Pons (tissue), 1 donor: ENCODE measurements around the gene AHI1.
"Not testable (repeated sequence)": the region's sequence is repeated elsewhere in the genome, so short reads cannot be mapped to it uniquely, and the experiment has no call there.

Experiments
- DNase-seq: peaks from one replicate; pipeline ENCODE4 v3.0.0-alpha.2; 2016; ENCODE audit warnings: low spot score

Gene AHI1

GRCh38 chr6:135261872-135262725 lies 235.4 kb downstream of the AHI1 start:
- DNase-seq = no peak

DNA sequence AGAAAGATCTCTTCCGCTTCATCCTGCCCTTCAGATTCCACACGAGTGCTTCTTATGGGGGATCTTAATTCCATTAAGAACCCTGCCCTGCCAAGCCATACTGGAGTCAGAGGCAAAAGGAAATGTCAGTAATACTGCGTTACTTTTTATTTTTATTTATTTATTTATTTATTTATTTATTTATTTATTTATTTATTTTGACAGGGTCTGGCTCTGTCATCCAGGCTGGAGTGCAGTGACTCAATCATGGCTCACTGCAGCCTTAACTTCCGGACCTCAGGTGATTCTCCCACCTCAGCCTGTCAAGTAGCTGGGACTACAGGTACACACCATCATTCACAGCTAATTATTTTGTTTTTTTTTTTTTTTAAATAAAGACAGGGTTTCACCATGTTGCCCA lies 236.9 kb downstream of the AHI1 start:
- DNase-seq = no peak

DNA sequence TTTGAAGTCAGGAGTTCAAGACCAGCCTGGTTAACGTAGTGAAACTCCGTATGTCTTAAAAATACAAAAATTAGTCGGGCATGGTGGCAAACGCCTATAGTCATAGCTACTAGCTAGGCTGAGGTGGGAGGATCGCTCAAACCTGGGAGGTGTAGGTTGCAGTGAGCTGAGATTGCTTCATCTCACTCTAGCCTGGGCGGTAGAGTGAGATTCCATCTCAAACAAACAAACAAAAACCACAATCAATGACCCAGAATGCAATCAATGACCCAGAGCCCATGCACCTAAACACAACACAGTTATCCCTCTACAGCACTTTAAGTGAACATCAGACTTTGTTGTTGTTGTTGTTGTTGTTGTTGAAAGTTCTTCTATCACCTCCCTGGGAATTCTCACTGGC lies 238.6 kb downstream of the AHI1 start:
- DNase-seq = no peak

GRCh38 chr6:135257631-135258405 lies 239.7 kb downstream of the AHI1 start:
- DNase-seq = no peak

- DNase-seq = no peak
Observed at GRCh38 chr6:135256866-135257265, 240.7 kb downstream of the AHI1 start.

GRCh38 chr6:135254471-135254870 lies 243.1 kb downstream of the AHI1 start:
- no peak for DNase-seq

- peak; percentile 61 for DNase-seq
Observed at GRCh38 chr6:135251498-135252441, 245.8 kb downstream of the AHI1 start.

DNA sequence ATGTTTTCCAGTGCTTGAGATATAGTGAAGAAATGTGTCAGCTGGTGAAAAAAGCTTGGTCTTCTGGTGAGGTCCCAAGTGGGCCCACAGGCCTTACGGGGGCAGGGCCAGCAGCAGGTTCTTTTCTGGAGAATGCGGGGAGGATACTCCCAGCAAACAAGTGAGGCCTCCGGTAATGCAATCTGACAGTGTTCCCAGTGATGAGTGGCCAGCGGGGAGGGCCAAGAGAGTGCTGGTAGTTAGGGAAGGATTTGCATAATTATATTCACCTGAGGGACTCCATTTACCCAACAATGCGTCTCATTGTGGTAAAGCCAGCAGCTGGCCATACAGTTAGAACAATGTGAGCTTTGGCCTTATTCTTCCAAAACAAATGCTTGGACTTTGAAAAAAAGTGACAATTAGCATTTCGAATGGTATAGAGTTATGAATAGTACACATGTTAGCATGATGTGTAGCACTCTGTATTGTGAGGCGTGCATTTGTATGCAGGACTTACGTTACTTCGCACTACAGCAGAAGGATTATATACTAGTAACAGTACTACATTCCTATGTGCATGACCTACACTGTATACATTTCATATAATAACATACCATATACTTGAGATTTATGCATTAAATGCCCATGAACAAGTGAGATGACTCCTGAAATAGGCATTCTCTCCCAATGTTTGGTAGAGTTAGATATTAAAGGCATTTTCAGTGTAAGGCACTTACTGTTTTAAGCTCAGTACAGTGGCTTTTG lies 246.6 kb downstream of the AHI1 start:
- DNase-seq = peak; percentile 56

GRCh38 chr6:135250234-135250633 lies 247.3 kb downstream of the AHI1 start:
- DNase-seq = no peak

DNA sequence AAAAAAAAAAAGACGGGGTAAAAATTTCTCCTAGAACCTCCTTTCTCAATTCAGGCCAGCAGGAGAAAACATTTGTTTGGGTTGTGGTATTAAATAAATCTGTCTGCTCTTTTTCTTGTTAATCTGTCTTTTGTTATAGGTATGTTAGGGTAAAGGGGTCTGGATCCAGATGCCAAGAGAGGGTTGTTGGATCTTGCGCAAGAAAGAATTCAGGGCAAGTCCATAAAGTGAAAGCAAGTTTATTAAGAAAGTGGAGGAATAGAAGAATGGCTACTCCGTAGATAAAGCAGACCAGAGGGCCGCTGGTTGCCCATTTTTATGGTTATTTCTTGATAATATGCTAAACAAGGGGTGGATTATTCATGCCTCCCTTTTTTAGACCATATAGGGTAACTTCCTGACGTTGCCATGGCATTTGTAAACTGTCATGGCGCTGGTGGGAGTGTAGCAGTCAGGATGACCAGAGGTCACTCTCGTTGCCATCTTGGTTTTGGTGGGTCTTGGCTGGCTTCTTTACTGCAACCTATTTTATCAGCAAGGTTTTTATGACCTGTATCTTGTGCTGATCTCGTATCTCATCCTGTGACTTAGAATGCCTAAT lies 251.0 kb downstream of the AHI1 start:
- DNase-seq = not testable (repeated sequence)

DNA sequence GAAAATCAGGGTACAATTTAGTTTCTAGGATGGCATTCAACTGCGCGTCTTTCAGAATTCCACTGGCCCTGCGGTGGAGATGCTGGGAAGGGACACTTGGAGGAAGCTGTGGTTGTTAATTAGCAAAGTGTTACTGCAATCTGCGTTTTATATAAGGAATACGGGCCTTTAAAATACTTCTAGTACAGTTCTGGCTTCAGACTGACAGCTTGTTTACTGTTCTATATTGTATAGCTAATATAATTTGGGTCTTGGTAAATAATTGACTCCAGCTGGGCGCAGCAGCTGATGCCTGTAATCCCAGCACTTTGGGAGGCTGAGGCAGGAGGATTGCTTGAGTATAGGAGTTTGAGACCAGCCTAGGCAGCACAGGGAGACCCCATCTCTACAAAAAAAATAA lies 252.7 kb downstream of the AHI1 start:
- no peak for DNase-seq

DNA sequence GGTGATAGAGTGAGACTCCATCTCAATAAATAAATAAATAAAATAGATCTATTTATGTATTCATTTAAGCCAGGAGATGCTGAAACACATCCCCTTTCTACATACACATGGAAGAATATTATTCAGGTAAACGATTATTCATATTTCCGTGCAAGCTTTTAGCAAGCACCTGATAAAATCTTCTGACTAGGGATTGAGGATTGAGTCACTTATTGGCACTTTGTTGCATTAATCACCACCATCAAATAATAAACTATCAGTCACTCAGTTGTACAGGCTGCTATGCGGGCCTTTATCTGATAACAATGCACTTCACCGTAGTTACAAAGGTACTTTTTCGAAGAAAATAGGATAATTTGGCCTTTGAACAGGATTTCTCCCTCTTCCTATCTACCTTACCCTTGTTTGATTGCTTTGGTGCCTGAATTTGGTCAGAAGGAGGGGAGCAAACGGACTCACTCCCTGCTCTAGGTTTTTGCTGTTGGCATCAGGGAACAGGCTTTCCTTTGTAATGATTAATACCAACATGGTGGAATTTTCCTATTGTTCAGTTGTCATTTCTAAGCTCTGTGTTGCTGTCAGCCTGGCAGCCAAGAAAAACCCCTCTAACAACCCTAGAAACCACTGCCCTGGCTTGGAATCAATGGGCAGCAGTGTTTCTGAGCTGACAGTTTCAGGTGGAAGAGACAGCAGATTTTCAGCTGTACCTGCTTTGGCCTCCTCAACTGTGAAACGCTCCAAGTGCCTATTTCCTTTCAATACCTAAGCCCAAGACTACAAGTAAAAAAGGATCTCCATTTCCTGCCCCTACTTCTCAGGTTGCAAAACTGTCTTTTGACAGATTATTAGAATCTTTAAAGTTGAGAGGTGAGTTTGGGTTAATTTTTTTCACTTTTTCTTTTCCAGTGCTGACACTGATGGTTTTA lies 253.4 kb downstream of the AHI1 start:
- DNase-seq = no peak

GRCh38 chr6:135240711-135241110 lies 256.8 kb downstream of the AHI1 start:
- no peak for DNase-seq

GRCh38 chr6:135236732-135237131 lies 260.8 kb downstream of the AHI1 start:
- DNase-seq = no peak

DNA sequence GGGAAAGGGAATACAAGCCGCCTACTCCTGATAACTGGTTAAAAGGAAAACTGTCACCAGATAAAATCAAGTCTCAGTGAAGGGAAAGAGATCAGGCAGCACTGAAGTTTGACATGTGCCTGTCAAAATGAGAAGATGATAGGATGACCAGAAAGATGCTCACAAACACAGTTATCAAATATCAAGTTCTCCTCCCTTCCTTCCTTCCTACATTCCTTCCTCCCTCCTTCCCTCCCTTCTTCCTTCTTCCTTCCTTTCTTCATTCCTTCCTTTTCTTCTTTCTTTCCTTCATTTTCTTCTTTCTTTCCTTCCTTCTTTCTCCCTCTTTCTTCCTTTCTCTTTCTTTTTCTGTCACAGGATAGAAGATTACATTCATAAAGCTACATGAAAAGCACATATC lies 261.2 kb downstream of the AHI1 start:
- DNase-seq = no peak

- no peak for DNase-seq
Observed at GRCh38 chr6:135235716-135236115, 261.8 kb downstream of the AHI1 start.

- no peak for DNase-seq
Observed at GRCh38 chr6:135234492-135234780, 263.1 kb downstream of the AHI1 start.

- peak; percentile 16 for DNase-seq
Observed at GRCh38 chr6:135233686-135234491, 263.7 kb downstream of the AHI1 start.
